ENCODE data around the gene DCAF6. TPM values are rescaled to one million over a fixed set of nuclear protein-coding genes. Genes with fewer than 3 reads are reported as not detected.
"Not testable (repeated sequence)": the region's sequence is repeated elsewhere in the genome, so short reads cannot be mapped to it uniquely, and the experiment has no call there.

DCAF6 gene
- total RNA-seq, 1 donor from 2014 or later: 9.8 TPM

GRCh38 chr1:168050880-168051279 is 114.4 kb downstream of the DCAF6 start:
- no peak for TF ChIP-seq CTCF (IDR thresholded peaks at IDR 0.05)
- no peaks in the 10 kb centered on the region for H3K9me3 ChIP-seq
- peaks cover 0 to 7% of the 10 kb centered on the region in 2 donors for H3K4me1 ChIP-seq
- no peak overlapping the region for H3K4me3 ChIP-seq
- no peak overlapping the region for H3K27ac ChIP-seq
- H3K27me3 ChIP-seq: no peaks in the 10 kb centered on the region
- intact Hi-C loops (cut with DNase I): no loop called here
- DNase-seq (ENCODE audit: low spot score in 2 of 2): no peak
- no peaks in the 10 kb centered on the region for H3K36me3 ChIP-seq

GRCh38 chr1:168053681-168054080 is 117.2 kb downstream of the DCAF6 start:
- Histone ChIP-seq H3K4me3 (no peak overlapping the region), H3K9me3 (no peaks in the 10 kb centered on the region), H3K27ac (no peak overlapping the region), H3K36me3 (no peaks in the 10 kb centered on the region), H3K4me1 (peaks cover 0 to 7% of the 10 kb centered on the region in 2 donors), H3K27me3 (no peaks in the 10 kb centered on the region)
- no peak for TF ChIP-seq CTCF (IDR thresholded peaks at IDR 0.05)
- DNase-seq (ENCODE audit: low spot score in 2 of 2): no peak
- intact Hi-C loops (cut with DNase I): no loop called here

- Histone ChIP-seq H3K4me3 (no peak overlapping the region), H3K4me1 (peaks cover 0 to 7% of the 10 kb centered on the region in 2 donors), H3K27me3 (no peaks in the 10 kb centered on the region), H3K9me3 (no peaks in the 10 kb centered on the region), H3K27ac (no peak overlapping the region), H3K36me3 (no peaks in the 10 kb centered on the region)
- DNase-seq (ENCODE audit: low spot score in 2 of 2): no peak
- intact Hi-C loops (cut with DNase I): no loop called here
- no peak for TF ChIP-seq CTCF (IDR thresholded peaks at IDR 0.05)
Measured at GRCh38 chr1:168054117-168054516, 117.6 kb downstream of the DCAF6 start.

GRCh38 chr1:168056152-168056551 is 119.7 kb downstream of the DCAF6 start:
- H3K9me3 ChIP-seq; DNase-seq (ENCODE audit: low spot score in 2 of 2); H3K27ac ChIP-seq; H3K27me3 ChIP-seq; H3K4me3 ChIP-seq; H3K4me1 ChIP-seq; intact Hi-C loops (cut with DNase I); H3K36me3 ChIP-seq: not testable (repeated sequence)

- TF ChIP-seq CTCF (IDR thresholded peaks at IDR 0.05): no peak
- H3K4me3 ChIP-seq: no peak overlapping the region
- intact Hi-C loops (cut with DNase I): no loop called here
- no peaks in the 10 kb centered on the region for H3K9me3 ChIP-seq
- H3K27ac ChIP-seq: no peak overlapping the region
- peaks cover 0 to 7% of the 10 kb centered on the region in 2 donors for H3K4me1 ChIP-seq
- no peaks in the 10 kb centered on the region for H3K27me3 ChIP-seq
- DNase-seq (ENCODE audit: low spot score in 2 of 2): no peak
- no peaks in the 10 kb centered on the region for H3K36me3 ChIP-seq
Measured at GRCh38 chr1:168057355-168057754, 120.9 kb downstream of the DCAF6 start.

- intact Hi-C loops (cut with DNase I): no loop called here
- TF ChIP-seq CTCF (IDR thresholded peaks at IDR 0.05): no peak
Measured at GRCh38 chr1:168057921-168058320, 121.4 kb downstream of the DCAF6 start.

More at GRCh38 chr1:168057921-168058320, 121.4 kb downstream of the DCAF6 start:
- DNase-seq (ENCODE audit: low spot score in 2 of 2): no peak
- no peak overlapping the region for H3K27ac ChIP-seq
- no peaks in the 10 kb centered on the region for H3K27me3 ChIP-seq
- no peaks in the 10 kb centered on the region for H3K36me3 ChIP-seq
- no peak overlapping the region for H3K4me3 ChIP-seq
- peaks cover 0 to 7% of the 10 kb centered on the region in 2 donors for H3K4me1 ChIP-seq
- H3K9me3 ChIP-seq: no peaks in the 10 kb centered on the region
